Measurements from ENCODE around the gene TBXAS1.

GRCh38 chr7:139942636-139943035 is 113.6 kb downstream of the TBXAS1 start:
- no peak for TF ChIP-seq CTCF (IDR thresholded peaks at IDR 0.05; ENCODE audit: extremely low read depth in 1 of 2, insufficient read depth in 1 of 2, low read depth in 1 of 2, low read length in 2 of 2)
- TF ChIP-seq EZH2 (IDR thresholded peaks at IDR 0.05; ENCODE audit: borderline replicate concordance, low read depth, low read length, severe bottlenecking): no peak
- TF ChIP-seq POLR2A (IDR thresholded peaks at IDR 0.05; ENCODE audit: low read depth, low read length): no peak
- TF ChIP-seq, protein P1, sequence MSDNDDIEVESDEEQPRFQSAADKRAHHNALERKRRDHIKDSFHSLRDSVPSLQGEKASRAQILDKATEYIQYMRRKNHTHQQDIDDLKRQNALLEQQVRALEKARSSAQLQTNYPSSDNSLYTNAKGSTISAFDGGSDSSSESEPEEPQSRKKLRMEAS (IDR thresholded peaks at IDR 0.05; ENCODE audit: insufficient read depth, insufficient read length): no peak
- TF ChIP-seq POLR2AphosphoS5 (IDR thresholded peaks at IDR 0.05; ENCODE audit: insufficient read depth, low read depth, low read length): no peak
